Hematopoietic multipotent progenitor cell treated with erythropoietin and hydrocortisone succinate and interleukin-3 and kit ligand, for 4 days (in vitro differentiated cells): ENCODE data around the gene GLIS1.
"Not testable (repeated sequence)": the region's sequence is repeated elsewhere in the genome, so short reads cannot be mapped to it uniquely, and the experiment has no call there.

Experiments
- DNase-seq: peaks from one replicate; pipeline ENCODE4 v3.0.0-alpha.2; 2015

The GLIS1 gene

DNA sequence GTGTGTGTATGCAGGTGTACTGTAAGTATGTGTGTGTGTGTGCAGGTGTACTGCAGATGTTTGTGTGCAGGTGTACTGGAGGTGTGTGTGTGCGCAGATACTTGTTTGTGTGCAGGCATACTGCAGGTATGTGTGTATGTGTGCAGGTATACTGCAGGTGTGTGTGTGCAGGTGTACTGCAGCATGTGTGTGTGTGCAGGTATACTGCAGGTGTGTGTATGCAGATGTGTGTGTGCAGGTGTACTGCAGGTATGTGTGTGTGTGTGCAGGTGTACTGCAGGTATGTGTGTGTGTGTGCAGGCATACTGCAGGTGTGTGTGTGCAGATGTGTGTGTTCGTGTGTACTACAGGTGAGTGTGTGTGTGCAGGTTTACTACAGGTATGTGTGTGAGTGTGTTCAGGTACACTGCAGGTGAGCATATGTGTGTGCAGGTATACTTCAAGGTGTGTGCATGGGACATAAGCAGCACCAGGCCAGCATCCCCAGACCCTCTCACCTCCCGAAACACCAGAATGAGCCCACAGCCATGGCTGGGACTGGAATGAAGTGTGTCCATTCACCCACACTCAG is 182.2 kb downstream of the GLIS1 start:
- DNase-seq = no peak

DNA sequence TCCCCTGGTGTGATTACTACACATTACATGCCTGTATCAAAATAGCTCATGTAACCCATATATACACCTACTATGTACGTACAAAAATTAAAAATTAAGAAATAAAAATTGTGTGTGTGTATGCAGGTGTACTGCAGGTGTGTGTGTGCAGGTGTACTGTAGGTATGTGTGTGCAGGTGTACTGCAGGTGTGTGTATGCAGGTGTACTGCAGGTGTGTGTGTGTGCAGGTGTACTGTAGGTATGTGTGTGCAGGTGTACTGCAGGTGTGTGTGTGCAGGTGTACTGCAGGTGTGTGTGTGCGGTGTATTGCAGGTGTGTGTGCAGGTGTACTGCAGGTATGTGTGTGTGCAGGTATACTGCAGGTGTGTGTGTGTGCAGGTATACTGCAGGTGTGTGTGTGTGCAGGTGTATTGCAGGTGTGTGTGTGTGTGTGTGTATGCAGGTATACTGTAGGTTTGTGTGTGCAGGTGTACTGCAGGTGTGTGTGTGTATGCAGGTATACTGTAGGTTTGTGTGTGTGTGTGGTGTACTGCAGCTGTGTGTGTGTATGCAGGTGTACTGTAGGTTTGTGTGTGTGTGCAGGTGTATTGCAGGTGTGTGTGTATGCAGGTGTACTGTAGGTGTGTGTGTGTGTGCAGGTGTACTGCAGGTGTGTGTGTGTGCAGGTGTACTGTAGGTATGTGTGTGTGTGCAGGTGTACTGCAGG is 183.2 kb downstream of the GLIS1 start:
- not testable (repeated sequence) for DNase-seq

GRCh38 chr1:53554592-53555305 is 184.2 kb downstream of the GLIS1 start:
- no peak for DNase-seq

- DNase-seq = no peak
These were observed 185.0 kb downstream of the GLIS1 start for GRCh38 chr1:53553734-53554509.

DNA sequence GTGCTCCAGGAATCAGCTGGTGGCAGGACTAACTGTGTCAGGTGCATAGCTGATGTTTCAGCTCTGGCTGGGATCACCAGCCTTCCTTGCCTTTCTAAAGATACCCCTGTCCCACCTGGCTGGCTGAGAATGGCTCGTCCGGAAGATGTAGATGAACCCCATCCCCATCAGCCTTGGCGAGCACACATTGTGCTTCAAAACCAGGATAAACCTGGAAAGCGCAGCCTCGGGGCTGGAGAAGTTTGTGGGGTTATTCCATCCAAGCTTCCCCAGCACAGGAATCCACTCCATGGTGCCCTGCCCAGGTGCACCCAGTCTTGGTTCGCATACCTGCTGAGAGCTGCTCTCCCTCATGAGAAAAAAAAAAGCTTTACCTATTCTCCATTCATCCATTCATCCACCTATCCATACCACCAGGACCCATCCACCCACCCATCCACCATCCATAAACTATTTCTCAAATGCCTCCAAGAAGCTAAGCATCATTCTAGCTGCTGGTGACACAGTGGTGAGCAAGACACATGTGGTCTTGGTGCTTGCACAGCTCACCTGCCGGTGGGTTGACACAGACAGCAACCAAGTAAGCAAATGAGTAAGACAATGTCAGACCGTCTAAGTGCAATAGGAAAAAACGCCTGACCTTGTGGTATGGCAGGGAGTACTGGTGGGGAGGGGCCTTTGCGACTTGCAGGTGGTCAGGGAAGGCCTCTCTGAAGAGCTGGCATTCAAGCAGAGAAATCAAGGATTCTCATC is 185.8 kb downstream of the GLIS1 start:
- DNase-seq = no peak

DNA sequence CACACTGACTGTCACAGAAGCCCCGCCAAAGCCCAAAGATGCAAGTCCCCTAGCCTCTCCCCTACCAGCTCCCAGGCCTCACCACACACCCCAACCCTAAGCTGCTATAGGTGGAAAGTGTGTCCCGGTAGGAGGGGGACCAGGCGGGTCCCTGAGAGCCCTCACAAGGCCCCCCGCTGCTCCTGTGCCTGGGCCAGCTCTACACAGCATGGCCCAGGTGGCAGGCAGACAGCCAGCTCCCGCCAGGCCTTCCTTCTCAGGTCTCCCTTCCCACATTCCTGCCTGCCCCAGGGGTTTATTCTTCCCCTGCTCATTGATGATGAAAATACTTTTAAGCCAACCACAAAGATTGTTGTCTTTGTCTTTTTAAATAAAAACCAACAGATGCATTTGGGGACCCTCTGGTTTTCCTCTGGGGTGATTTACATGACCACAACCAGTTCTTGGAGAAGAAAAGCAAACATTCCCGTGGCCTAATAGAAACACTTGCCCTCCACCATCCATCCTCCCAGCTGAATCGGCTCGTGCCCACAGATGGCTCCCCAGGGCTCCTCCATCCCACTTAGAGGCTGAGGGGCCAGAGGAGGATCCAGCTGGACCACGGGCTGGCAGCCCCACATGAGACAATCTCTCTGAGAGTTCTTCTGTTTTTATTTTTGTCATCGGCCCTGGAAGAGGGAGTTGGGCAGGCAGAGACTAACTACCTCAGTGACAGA is 186.7 kb downstream of the GLIS1 start:
- DNase-seq = no peak

- no peak for DNase-seq
These were observed 187.5 kb downstream of the GLIS1 start for GRCh38 chr1:53551428-53551995.

DNA sequence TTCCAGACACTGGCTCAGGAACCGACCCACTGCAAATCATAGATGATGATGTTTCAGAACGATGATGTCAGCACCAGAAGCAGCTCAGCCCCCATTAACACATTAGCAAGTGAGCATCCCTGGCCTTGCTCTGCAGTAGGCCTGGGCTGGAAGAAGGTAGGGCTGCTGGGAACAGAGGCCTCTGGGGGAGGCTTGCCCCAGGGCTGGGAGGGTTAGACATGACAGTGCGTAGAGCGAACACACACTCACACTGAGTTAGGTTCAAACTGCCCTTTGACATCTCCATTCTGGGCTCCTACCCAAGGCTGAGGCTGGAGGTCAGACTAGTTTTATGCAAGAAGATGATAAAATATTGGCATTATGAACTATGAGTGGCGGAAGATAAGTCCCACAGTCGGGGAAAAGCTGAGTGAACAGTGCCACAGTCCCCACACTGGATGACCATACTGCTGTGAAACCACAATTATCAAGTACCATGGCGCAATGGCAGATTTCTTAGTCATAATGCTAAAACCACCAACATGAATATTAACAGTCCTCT is 188.7 kb downstream of the GLIS1 start:
- DNase-seq = peak; percentile 72

DNA sequence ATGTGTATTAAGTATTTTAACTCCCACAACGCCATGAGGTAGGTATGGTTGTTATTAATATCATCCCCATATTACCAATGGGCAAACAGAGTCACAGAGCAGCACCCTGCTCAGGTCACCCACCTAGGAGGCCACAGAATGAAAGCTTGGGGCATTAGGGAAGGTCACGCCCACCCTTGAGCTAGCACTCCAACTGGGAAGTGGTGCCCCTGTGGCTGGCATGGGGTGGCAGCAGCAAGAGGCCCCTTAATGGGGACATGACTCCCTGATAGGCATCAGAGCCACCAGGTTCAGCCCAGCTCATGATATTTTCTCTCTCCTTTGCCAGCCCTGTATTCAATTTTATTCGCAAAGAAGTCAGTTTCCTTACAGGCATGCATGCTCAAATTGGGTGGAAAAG is 189.2 kb downstream of the GLIS1 start:
- DNase-seq = no peak

DNA sequence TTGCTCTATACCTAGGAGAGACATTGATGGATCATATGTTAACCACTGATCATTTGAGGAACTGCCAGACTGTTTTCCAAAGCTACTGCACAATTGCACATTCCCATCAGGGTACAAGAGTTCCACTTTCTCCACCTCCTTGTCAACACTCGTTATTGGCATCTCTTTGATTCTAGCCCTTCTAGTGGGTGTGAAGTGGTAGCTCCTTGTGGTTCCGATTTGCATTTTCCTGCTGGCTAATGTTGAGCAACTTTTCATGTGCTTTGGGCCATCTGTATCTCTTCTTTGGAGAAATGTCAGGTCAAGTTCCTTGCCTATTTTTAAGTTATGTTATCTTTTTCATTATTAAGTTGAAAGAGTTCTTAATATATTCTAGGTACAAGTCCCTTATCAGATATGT is 189.7 kb downstream of the GLIS1 start:
- no peak for DNase-seq

DNA sequence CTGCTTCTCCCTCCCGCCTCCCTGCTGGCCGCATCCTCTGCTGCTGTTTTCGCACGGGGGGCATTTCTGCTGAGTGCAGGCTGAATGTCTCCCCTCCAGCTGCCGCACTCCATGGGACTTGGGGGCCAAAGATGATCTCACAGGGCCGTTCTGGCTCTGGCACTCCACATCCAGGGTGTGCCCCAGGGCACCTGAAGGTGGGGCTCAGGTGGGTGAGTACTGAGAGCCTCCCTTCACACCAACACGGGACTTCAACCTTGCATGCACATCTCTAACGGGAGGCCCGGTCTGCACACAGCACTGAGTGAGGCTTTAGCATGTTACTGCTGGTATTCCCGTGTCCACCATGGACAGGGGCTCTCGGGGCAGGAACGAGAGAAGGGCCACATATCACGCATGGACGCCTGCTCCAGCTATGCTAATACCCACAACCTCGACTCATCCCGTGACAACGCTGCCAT is 190.9 kb downstream of the GLIS1 start:
- no peak for DNase-seq

DNA sequence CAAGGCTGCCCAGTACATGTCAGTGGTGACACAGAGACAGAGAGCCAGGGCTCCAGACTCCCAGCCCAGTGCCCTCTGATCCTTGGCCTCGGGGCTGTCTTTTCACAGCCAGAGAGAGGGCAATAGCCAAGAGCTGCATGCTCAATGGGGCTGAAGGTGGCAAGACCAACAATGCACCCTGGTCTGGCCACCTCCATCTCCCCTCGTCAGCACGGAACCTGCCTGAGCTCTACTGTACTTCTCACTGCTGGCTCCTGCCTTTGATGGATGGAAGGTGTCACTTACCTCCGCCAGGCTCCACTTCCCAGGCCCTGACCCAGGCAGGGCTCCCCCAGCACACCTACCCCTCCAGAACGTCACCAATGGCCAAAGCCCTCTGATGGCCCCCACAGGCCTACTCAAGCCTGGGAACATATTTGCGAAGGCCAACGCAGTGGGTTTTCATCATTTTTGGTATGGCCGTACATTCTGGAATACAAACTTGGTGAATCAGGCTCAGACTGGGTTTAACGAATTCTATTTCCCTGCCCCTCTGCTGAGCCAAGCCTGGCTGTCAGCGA is 191.7 kb downstream of the GLIS1 start:
- DNase-seq = no peak

DNA sequence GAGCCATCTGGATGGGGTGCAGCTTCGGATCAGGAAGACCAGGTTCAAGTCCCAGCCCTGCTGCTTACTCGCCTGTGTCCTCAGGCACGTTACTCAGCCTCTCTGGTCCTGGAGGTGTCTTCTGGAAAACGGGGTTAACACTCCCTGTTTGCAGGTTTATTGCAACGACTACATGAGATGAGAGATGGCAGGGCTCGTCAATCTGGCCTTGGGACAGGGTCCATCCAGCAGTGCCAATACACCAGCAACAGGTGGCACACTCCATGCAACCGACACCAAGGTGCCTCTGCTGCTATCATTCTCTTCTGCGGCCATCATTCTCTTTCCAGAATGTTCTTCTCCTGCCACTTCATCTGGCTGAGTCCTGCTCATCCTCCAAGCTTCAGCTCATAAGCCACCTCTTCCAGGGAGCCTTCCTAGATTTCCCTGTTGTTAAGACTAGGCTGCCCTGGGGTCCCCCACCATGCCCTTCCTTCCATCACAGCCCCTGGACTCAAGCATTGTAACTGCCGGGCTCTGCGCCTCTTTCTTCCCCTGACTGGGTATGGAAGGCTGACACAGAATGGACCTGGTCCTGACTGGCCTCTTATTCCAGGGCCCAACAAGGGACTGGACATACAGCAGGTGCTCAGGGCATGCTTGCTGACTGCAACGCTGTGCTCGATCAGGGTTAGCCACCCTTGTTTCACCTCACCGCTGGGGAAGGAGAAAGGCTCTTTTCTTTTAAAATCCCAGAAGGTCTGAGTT is 192.4 kb downstream of the GLIS1 start:
- no peak for DNase-seq

DNA sequence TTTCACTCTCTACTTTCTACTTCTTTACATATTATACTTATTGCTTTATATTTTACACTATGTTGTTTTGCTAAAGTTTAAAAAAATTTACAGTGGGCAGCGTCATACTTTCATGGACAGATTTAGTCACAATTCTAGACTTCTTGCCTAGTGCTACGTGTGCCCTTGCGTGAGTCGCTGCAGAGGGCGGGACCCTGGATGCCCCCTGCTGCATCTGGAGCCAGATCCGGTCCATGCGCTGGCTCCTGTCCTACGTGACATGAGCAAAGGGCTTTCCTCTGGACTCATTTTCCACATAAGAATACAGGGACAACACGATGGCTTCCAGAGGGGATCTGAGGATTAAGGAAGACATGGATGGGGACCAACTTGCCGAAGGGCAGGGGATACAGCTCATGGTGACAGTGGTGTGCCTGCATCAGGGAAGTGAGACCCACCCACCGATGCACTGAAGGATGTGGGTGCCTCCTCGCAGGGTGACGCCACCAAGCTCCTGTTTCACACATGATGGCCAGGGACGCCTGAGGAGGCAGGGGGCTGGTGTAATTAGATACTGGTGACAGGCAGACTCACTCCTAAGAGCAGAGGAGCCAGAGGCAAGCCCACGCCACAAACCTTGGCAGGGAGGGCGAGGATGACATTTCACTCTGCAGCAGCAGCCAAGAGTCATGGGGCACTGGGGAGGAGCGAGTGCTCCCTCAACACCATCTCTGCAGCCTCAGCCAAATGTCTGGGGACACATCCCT is 193.1 kb downstream of the GLIS1 start:
- no peak for DNase-seq

DNA sequence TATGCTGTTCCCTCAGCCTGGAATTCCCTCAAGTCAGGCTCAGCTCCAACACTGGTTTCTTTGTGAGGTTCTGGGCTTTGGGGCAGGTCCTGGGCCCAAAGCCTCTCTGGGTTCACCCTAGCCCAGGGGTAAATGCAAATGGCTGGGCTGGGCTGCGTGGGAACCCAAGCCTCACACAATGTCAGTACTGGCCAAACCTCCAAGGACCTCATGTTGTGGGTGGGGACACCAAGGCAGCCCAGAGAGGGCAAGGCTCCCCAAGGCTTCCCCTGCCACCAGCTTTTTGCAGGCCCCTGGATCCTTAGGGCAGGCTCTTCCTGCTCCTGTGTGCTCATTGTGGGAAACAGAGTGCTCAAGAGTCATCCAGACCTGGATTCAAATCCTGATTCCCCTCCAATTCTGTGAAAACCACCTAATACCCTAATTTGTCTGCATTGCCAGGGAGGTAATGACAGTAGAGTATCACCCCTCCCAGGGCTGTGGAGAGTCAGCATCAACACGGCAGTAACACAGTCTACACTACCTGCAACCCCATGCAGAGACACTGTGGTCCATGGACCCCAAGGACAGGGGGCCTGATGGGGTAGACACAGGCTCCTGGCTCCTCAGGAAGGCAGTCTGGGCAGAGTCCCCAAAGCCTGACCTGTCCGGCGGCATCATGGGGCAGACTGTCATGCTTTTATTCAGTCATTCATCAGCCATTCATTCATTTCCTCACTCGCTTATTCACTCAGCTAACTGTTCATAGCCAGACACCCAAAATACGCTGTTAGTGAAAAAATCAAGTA is 194.0 kb downstream of the GLIS1 start:
- DNase-seq = no peak

GRCh38 chr1:53543778-53544695 is 194.9 kb downstream of the GLIS1 start:
- DNase-seq = no peak

GRCh38 chr1:53543130-53543777 is 195.7 kb downstream of the GLIS1 start:
- DNase-seq = no peak
